ENCODE measurements around the gene PDZD4. TPM values are rescaled to one million over a fixed set of nuclear protein-coding genes. Genes with fewer than 3 reads are reported as not detected.

Gene PDZD4
- total and polyA plus RNA-seq, 10 of the 15 experiments (the other 5 are each of a cell fraction or from before 2014, with no cell fraction given) = 0.01 to 0.15 (median 0.04) TPM; not detected in 6

DNA sequence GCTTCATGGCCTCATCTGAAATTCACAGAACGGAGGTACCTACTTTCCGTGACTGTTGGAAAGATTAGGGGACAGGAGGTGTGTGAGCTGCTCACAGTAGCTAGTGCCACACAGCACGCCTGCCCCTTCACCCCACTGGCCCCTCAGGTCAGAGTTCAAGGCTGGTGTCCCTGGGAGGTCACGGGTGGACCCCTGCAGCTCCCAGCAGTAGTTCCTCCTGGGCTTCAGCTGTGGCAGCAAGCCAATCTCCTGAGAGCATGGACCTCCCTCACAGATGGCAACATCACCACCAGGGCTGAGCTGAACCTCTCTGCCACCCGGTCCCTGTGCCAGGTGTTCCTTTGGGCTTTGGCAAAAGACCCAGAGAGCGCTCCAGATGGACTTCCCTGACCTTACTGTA lies 38.0 kb downstream of the PDZD4 start:
- RAD21 ChIA-PET (ENCODE audit: unreplicated experiment) = no interaction called here
- H3K4me2 ChIP-seq (ENCODE audit: control insufficient read depth, insufficient read depth) = peak overlapping the region; percentile 36
- peaks cover 45% of the 10 kb centered on the region for H3K79me2 ChIP-seq (ENCODE audit: control insufficient read depth, insufficient read depth, low read length)
- no peak overlapping the region for H3K27ac ChIP-seq (ENCODE audit: control insufficient read depth, insufficient read depth)
- H3K4me1 ChIP-seq (ENCODE audit: control insufficient read depth, insufficient read depth, low read length) = peaks cover 4% of the 10 kb centered on the region; the same call in 1 of the 2 replicates
- DNase-seq (ENCODE audit: low read depth, low spot score) = no peak
- no peak for FAIRE-seq
- H3K27me3 ChIP-seq (replicated peaks in 1 of 2; ENCODE audit: control insufficient read depth in 2 of 2, insufficient read depth in 2 of 2, low read length in 1 of 2) = no peaks in the 10 kb centered on the region
- intact Hi-C loops (cut with micrococcal nuclease; ENCODE audit: unreplicated experiment) (no loop called here), in situ Hi-C loops (cut with MboI) (no loop called here)
- ATAC-seq = no peak
- POLR2A ChIA-PET = no interaction called here
- peak overlapping the region; percentile 89; the same call in 1 of the 2 replicates for H3K9ac ChIP-seq (ENCODE audit: control insufficient read depth, insufficient read depth, low read length)
- no peaks in the 10 kb centered on the region; the same call in 1 of the 2 replicates for H4K20me1 ChIP-seq (ENCODE audit: control insufficient read depth, insufficient read depth)
- CTCF ChIA-PET = no interaction called here
- 61% methylated on average over 6 of the region's 6 CpGs for WGBS (ENCODE audit: insufficient coverage, insufficient replicate concordance, low lambda C conversion rate, missing lambda C conversion rate)
- H3K4me3 ChIP-seq = peak overlapping the region; percentile 75
- no peaks in the 10 kb centered on the region; the same call in 2 of the 3 replicates for H3K9me3 ChIP-seq (replicated peaks; ENCODE audit: control insufficient read depth, insufficient read depth, low read length)
- no peak overlapping the region for H2AFZ ChIP-seq (ENCODE audit: control insufficient read depth, low read depth, low read length)
- SMC1A ChIA-PET (ENCODE audit: uncharacterized antibody, unreplicated experiment) = interaction anchor here (1.5 kb wide), 1 partner anchor 155 kb away, joined by 3 read pairs; no protein-coding TSS in a partner anchor
- TF ChIP-seq HCFC1 (IDR thresholded peaks at IDR 0.05; ENCODE audit: low read length) (no peak), FOXK2 (IDR thresholded peaks at IDR 0.05) (no peak), MYC (IDR thresholded peaks at IDR 0.05; ENCODE audit: insufficient read depth, insufficient read length, insufficient replicate concordance, low read length, severe bottlenecking) (no peak), CBFB (IDR thresholded peaks at IDR 0.05; ENCODE audit: low read depth) (no peak)
- no TSS peak for BruUV-seq (replicated peaks)
- H3K36me3 ChIP-seq (ENCODE audit: control insufficient read depth in 2 of 2, insufficient read depth in 2 of 2, low read length in 1 of 2) = peaks cover 0 to 3% of the 10 kb centered on the region in 2 experiments; a peak in 3 of 4 replicates

DNA sequence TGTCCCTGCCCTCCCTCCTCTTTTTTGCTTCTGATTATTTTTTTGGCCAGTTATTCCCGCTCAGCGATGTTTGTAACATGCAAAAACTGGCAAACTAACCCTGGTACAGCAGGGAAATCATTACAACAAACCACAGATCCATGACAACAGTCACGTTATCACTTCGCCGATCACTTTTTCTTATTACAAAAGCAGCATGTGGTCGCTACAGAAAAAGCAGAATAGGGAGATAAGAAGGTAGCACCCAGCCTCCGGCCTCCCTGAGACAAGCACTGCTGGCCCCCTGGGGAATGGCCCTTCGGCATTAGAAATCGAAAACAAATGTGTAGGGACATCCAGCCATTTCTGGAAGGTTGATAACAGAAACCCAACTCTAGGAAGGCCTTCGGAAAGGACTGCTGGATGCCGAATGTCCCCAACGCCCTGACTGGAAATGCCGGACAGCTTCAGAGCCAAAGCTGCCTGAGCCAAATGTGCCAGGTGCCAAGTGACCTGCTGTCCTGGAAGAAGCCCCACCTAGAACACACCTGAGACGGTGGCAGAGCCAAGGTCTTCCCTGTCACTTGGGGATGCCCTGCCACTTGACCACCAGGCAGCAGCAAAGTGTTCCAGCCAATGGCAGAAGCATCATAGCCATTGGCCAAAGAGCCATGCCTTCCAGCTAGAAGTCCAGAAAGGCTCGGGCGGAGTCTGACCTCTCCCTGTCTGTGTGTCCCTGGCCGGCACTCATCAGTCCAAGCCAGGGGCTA lies 39.1 kb downstream of the PDZD4 start:
- POLR2A ChIA-PET = no interaction called here
- H3K9ac ChIP-seq (ENCODE audit: control insufficient read depth, insufficient read depth, low read length) = no peak overlapping the region
- CTCF ChIA-PET = no interaction called here
- TF ChIP-seq ZSCAN29 (IDR thresholded peaks at IDR 0.05) (no peak), MAX (IDR thresholded peaks at IDR 0.05; ENCODE audit: low read depth, low read length) (no peak), SMAD1 (IDR thresholded peaks at IDR 0.05; ENCODE audit: low read depth, partially characterized antibody) (no peak), ESRRA (IDR thresholded peaks at IDR 0.05; ENCODE audit: low read length) (no peak), SUPT20H (IDR thresholded peaks at IDR 0.05; ENCODE audit: borderline replicate concordance, control insufficient read depth, low read depth, low read length) (no peak), IKZF1 (conservative IDR thresholded peaks at IDR 0.05) (no peak), NR2C2 (IDR thresholded peaks at IDR 0.05; ENCODE audit: borderline replicate concordance, control insufficient read depth, insufficient read length, low read depth) (no peak), CEBPB (IDR thresholded peaks at IDR 0.05; ENCODE audit: borderline replicate concordance in 1 of 2, low read depth in 2 of 2, low read length in 2 of 2) (no peak), SMC3 (IDR thresholded peaks at IDR 0.05; ENCODE audit: borderline replicate concordance, low read length) (no peak), POLR2AphosphoS2 (IDR thresholded peaks at IDR 0.05; ENCODE audit: low read depth, low read length) (no peak), BACH1 (IDR thresholded peaks at IDR 0.05; ENCODE audit: borderline replicate concordance) (no peak), SUZ12 (IDR thresholded peaks at IDR 0.05; ENCODE audit: unreplicated experiment) (no peak), NFYB (IDR thresholded peaks at IDR 0.05; ENCODE audit: insufficient read depth, low read depth, low read length) (no peak), BCL11A (IDR thresholded peaks at IDR 0.05; ENCODE audit: low read depth, low read length) (no peak)

More for the DNA sequence above, 39.1 kb downstream of the PDZD4 start:
- Histone ChIP-seq H3K27me3 (replicated peaks in 1 of 2; ENCODE audit: control insufficient read depth in 2 of 2, insufficient read depth in 2 of 2, low read length in 1 of 2) (no peaks in the 10 kb centered on the region), H3K79me2 (ENCODE audit: control insufficient read depth, insufficient read depth, low read length) (peaks cover 44% of the 10 kb centered on the region), H3K4me1 (ENCODE audit: control insufficient read depth, insufficient read depth, low read length) (peaks cover 3% of the 10 kb centered on the region; the same call in 1 of the 2 replicates), H3K27ac (ENCODE audit: control insufficient read depth, insufficient read depth) (no peak overlapping the region), H4K20me1 (ENCODE audit: control insufficient read depth, insufficient read depth) (no peaks in the 10 kb centered on the region; the same call in 1 of the 2 replicates), H3K4me2 (ENCODE audit: control insufficient read depth, insufficient read depth) (no peak overlapping the region), H3K4me3 (no peak overlapping the region), H2AFZ (ENCODE audit: control insufficient read depth, low read depth, low read length) (no peak overlapping the region), H3K9me3 (replicated peaks; ENCODE audit: control insufficient read depth, insufficient read depth, low read length) (no peaks in the 10 kb centered on the region; the same call in 2 of the 3 replicates), H3K36me3 (ENCODE audit: control insufficient read depth in 2 of 2, insufficient read depth in 2 of 2, low read length in 1 of 2) (peaks cover 3% of the 10 kb centered on the region in 2 experiments; a peak in 3 of 4 replicates)
- SMC1A ChIA-PET (ENCODE audit: uncharacterized antibody, unreplicated experiment) = interaction anchor here (1.5 kb wide), 1 partner anchor 156 kb away, joined by 3 read pairs; no protein-coding TSS in a partner anchor
- FAIRE-seq = no peak
- in situ Hi-C loops (cut with MboI) = no loop called here
- RAD21 ChIA-PET (ENCODE audit: unreplicated experiment) = no interaction called here
- 59% methylated on average over 17 of the region's 17 CpGs for WGBS (ENCODE audit: insufficient coverage, insufficient replicate concordance, low lambda C conversion rate, missing lambda C conversion rate)
- BruUV-seq (replicated peaks) = no TSS peak
- ATAC-seq = no peak
- intact Hi-C loops (cut with micrococcal nuclease; ENCODE audit: unreplicated experiment) = no loop called here
- DNase-seq (ENCODE audit: low read depth, low spot score) = no peak

Measured in GM12878 (cell line).